Loucy (cell line): ENCODE measurements around the gene CEACAM7.

Experiments
- CTCF ChIP-seq: fragments of 200-600 bp; sonication (generic); conservative IDR thresholded peaks from 2 replicates; pipeline ENCODE4 v1.5.1; 2014; ENCODE audit warnings: mild to moderate bottlenecking, antibody characterized with exemption, low read length
- EZH2phosphoT487 ChIP-seq: fragments of 200-600 bp; IDR thresholded peaks from 2 replicates; pipeline ENCODE4 v1.6.1; 2018; ENCODE audit warnings: antibody characterized with exemption, mild to moderate bottlenecking, moderate library complexity, borderline replicate concordance

- TF ChIP-seq CTCF (peak; percentile 67), EZH2phosphoT487 (no peak)
Observed at GRCh38 chr19:41701401-41702075, 13.5 kb upstream of the CEACAM7 start.
